ENCODE measurements around the gene MTG1.
"Not testable (repeated sequence)": the region's sequence is repeated elsewhere in the genome, so short reads cannot be mapped to it uniquely, and the experiment has no call there.

The MTG1 gene

DNA sequence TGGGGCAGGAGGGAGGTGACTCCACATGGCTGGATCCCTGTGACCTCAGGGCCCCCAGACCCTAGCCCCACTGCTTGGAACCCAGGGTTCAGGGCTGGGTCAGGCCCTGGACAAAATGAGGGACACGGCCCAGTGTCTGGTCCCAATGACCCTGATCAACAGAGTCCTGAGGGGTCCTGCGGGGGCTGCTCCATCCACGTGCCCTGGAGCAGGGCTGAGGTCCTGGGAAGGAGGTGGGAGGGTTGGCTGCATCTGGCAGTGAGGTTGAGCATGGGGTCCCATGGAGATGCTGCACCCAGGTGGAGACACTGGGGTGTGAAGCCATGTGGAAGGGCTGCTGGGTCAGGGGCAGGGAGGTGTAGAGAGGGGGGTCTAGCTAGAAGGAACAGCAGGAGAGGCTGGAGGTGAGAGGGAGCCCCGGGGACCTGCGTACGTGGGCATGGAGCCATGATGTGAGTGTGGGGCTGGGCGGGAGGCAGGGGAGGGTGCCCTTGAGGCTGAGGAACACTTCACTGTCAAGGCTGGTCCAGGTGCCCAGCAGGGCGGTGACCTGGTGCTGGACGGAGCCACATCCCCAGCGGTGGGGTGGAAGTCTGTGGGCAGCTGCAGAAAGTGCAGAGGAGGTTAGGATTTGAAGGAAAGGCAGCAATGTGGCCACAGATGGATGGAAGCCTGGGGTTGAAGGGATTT, 60.4 kb downstream of the MTG1 start:
- DNase-seq, result no peak

DNA sequence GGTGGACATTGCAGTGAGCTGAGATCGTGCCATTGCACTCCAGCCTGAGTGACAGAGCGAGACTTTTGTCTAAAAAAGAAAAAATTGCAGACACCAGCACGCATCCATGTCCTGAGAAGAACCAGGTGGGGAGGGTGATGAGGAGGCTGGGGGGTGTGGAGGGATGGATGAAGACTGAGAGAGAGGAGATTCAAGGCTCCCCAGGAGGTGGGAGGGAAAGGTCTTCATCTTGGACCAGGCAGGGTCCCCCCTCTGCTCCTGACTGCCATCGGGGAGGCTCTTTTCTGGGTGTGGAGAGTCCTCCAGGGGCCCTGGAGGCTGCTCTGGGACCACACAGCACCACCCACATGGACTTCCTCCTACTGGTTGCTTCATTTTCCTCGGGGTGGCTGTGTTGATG, 61.2 kb downstream of the MTG1 start:
- no peak for DNase-seq

DNA sequence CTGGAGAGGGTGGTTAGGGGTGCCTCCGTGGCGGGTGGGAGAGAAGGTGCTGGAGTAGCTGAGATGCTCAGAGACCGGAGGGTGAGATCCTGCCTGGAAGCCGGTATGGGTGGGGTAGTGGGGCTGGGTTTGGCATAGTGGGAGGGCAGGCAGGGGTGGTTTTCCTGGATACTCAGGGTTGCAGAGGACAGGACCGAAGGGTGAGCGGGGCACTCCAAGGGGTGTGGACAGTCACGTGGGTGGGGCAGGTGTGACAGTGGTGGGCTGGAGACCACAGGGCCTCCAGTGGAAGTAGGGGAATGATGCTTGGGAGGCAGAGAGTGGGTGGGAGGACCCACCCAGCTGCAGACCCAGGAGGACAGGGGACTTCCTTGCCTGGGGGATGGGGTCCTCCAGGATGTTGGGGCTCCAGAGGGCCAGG, 61.7 kb downstream of the MTG1 start:
- no peak for DNase-seq

DNA sequence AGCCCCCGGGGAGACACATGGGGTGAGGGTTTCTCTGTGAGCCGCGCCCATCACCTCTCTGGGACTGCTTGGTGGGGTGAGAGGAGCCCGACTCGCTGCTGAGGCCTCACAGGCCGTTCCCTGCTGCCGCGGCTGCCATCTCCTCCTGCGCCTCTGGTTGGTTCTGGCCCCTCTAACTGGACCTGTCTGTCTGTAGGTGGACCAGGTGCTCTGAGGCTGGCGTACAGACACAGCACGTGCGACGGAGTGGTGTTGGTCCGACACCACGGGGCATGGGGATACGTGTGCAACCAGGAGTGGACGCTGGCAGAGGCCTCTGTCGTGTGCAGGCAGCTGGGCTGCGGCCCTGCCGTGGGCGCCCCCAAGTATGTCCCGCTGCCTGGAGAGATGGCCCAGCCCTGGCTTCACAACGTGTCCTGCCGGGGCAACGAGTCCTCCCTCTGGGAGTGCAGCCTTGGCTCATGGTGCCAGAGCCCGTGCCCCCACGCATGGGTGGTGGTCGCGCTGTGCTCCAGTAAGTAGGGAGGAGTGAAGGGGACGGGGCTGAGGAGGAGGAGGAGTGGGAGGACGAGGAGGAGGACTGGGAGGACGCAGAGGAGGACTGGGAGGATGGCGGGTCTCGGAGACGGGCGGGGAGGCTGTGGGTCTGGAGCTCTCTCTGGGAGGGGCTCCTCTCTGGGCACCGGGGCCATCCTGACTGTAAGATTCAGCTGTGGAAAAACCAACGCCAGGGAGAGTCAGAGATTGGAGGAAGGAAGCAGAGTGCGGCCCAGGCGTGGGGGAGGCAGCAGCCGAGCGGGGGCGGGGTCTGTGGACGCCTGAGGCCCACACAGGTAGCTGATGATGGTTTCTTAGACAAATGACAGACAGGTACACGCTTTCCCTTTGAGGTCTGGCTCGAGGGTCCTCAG, 62.3 kb downstream of the MTG1 start:
- no peak for DNase-seq

DNA sequence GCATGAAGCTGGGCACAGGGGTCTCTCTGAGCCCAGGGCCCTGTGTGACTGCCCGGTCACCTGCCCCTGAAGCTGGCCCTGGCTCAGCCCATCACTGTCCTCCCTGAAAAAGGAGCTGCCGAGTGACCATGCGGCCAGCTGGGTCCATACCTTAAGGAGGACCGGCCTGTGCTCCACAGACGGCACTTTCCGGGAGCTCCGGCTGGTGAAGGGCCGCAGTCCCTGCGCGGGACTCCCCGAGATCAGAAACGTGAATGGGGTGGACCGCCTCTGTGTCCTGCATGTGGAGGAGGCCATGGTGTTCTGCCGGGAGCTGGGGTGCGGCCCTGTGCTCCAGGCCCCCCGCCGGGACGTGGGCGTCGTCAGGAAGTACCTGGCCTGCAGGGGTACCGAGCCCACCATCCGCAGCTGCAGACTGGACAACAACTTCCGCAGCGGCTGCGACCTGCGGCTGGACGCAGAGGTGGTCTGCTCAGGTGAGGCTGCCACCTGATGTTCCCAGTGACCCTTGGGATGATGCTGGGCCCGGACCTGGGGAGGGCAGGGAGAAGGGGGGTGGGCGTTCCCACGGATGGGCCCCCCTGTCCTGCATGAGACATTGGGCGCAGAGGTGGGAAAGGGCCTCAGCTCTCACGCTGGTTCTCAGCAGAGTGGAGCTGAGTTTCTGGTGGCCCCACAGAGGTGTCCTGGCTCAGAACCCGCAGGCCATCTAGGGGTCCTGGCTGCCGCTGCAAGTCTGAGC, 63.3 kb downstream of the MTG1 start:
- no peak for DNase-seq

DNA sequence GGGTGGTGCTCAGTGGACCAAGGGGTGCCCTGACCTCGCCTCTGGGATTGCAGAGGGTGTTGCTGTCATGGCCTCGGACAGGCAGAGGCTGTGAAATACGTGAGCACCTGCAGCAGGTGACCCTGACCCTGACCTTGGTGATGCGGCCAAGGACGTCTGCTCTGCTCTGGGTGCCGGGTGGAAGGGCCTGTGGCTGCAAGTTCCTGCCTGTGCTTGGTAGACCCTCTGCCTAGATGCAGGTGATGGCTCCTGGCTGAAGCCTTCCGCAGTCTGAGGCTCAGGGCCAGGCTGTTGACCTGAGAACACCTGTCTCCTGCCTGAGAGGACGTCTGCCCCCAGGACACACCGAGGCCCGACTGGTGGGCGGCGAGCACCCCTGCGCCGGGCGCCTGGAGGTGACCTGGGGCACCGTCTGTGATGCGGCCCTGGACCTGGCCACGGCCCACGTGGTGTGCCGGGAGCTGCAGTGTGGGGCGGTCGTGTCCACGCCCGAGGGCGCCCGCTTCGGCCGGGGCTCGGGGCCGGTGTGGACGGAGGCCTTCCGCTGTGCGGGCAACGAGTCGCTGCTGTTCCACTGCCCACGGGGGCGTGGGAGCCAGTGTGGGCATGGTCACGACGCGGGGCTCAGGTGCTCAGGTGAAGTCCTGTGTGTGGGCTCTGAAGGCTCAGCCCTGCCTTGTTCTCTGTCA, 64.2 kb downstream of the MTG1 start:
- DNase-seq, result no peak

DNA sequence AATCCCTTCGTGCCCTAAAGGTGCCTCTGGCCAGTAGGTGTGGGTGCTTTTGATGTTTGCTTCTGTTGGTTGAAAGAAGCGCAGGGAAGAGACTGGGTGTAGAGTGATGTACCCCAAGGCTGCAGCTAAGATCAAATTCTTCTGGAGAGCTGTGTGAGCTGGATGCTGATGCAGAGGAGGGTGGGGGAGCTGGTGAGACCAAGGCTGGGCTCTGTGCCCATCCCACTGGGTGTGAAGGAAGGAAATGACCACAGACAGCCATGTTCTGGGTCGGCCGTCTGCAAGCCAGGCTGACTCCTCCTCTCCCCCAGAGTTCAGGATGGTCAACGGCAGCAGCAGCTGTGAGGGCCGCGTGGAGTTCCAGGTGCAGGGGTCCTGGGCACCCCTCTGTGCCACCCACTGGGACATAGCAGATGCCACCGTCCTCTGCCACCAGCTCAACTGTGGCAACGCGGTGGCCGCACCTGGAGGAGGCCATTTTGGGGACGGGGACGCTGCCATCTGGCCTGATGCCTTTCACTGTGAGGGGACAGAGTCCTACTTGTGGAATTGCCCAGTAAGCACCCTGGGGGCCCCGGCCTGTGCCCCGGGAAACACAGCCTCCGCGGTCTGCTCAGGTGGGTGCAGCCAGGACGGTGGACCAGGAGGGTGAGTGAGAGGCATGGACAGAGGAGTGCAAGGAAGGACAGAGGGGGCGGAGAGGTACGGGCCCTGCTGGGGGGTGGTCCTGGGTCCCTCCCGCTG, 64.9 kb downstream of the MTG1 start:
- DNase-seq, result no peak

DNA sequence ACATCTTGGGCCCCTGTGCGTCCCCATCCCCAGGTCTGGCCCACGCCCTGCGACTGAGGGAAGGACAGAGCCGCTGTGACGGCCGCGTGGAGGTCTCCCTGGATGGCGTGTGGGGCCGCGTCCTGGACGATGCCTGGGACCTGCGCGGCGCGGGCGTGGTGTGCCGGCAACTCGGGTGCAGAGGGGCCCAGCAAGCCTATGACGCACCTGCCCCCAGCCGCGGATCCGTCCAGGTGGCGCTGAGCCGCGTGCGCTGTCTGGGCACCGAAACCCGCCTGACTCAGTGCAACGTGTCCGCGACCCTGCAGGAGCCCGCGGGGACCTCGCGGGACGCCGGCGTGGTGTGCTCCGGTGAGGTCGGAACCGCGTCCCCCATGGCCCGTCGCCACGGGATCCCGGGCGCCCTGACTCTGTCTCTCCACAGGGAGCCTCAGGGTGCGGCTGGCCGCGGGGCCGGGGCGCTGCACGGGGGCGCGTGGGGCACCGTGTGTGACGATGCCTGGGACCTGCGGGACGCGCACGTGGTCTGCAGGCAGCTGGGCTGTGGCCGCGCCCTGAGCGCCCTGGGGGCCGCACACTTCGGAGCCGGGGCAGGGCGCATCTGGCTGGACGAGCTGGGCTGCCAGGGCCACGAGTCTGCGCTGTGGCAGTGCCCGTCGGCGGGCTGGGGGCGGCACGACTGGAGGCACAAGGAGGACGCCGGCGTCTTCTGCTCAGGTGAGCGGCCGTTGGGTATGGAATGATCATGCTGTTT, 65.7 kb downstream of the MTG1 start:
- no peak for DNase-seq

DNA sequence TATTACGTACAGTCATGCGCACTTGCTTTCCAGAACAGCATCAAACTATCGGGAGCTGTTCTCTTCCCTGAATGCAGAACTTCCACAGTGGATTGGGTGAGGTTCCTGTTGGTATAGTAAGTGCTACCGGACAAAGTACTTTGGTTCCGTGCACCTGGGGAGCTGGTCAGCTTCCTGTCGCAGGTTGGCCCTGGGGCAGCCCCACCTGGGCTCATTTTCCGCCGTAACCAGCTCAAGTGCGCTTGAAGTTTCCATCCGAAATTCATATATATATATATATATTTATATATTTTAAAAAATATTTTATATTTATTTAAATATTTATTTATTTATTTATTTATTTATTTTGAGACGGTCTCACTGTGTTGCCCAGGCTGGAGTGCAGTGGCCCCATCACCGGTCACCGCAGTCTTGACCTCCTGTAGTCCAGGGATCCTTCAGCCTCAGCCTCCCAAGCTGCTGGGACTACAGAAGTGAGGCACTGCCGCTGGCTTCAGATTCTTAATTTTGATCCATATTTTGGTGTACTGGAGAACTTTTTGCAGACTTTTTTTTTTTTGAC, 66.3 kb downstream of the MTG1 start:
- DNase-seq, result no peak

DNA sequence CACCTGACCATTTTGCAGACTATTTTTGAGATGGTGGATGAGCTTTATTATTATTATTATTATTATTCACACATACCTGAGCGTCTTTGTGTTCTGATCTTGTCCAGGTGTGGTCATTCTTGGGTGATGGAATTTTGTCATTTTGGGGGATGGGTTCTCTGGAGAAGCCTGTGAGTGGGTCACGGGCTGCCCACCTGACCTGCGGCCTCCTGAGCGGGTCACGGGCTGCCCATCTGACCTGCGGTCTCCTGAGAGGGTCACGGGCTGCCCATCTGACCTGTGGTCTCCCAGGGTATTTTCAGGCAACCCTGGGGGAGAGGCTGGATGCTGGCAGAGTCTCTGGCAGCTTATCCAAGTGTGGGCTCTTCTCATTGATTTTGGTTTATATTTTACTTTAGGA, 67.1 kb downstream of the MTG1 start:
- no peak for DNase-seq

DNA sequence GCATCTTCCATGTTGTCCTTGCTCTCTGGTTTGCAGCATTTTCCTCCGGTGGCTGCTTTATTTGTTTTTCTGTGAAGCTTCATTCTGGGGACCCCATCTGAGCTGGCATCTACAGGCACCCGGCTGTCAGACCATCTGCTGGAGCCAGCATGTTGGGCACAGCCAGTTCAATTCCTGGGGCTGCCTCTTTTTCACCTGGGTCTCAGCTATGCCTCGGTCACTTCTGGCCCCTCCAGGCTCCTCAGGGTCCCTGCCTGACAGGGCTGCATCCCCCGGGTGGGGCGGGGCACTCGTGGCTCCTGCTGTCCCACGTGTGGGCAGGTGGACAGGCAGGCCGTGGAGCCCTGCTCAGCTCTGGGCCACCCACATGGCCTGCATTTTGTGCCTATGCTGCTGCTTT, 67.9 kb downstream of the MTG1 start:
- DNase-seq, result no peak

DNA sequence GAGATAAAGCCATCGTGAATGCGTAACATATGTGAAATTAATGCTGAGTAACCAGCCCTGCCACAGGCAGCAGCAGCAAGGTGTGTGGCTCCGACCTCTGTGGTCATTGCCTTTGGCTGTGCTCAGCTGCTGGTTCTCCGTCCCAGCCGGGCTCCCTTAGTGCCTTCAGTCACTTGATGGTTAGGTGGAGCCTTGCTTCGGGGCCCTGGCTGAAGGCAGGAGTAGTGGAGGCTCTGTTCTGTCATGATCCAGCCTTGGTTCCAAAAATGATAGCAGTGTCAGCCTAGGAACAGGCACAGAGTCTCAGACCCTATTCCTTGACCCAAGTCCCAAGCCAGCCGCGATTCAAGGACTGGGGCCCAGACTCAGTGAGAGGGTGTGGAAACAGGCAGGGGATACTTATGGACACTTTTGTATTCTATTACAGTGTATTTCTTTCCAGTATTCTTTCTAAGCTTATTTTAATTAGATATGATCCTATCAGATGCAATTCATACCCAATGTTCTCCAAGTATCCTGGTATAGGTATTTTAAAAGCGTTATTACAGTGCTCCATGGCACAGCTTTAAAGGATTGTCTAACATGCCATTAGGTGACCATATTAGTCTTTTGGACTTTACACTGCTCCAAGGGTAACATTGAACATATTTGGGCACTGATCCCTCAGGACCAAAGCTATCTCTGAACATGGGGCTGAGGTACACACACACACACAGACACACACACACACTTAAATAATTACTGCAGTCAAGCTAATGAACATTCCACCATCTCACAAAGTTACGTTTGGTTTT, 68.8 kb downstream of the MTG1 start:
- DNase-seq, result no peak

DNA sequence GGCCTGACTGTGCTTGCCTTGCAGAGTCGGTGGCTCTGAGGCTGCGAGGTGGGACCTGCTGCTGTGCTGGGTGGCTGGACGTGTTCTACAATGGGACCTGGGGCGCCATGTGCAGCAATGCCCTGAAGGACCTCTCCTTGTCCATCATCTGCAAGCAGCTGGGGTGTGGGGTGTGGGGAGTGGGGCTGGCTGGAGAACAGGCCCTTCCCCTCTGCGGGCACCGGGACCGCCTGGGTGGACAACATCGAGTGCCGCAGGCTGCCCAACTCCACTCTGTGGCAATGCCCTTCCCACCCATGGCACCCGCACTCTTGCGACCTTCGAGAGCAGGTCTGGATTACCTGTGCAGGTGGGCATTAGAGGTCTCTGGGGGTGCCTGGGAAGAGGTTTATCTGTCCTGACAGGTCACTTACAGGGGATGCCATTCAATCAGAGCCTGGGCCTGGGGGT, 70.7 kb downstream of the MTG1 start:
- DNase-seq, result no peak

DNA sequence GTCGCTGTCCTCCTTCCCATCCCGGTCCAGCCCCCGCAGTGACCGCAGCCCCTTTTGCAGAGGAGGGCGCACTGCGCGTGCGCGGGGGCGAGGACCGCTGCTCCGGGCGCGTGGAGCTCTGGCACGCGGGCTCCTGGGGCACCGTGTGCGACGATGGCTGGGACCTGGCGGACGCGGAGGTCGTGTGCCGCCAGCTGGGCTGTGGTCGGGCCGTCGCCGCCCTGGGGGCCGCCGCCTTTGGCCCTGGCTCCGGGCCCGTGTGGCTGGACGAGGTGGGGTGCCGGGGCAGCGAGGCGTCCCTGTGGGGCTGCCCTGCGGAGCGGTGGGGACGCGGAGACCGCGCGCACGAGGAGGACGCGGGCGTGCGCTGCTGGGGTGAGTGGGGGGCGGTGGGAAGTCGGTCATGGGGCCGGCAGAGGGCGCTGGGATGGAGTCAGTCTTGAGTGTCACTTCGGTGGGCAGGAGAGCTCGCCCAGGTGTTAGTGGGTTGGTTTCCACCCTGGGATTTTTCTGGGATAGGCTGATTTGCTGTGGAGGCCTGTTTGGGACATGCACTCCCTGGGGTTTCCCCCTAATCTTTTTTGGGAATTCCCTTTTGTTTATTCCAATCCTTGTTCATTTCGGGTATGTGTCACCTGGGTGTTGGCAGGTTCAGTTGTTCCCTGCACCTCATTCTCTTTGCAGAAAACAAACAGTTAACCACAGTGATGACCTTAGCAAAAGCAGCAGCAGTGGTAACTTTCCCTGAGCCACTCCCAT, 71.4 kb downstream of the MTG1 start:
- no peak for DNase-seq

DNA sequence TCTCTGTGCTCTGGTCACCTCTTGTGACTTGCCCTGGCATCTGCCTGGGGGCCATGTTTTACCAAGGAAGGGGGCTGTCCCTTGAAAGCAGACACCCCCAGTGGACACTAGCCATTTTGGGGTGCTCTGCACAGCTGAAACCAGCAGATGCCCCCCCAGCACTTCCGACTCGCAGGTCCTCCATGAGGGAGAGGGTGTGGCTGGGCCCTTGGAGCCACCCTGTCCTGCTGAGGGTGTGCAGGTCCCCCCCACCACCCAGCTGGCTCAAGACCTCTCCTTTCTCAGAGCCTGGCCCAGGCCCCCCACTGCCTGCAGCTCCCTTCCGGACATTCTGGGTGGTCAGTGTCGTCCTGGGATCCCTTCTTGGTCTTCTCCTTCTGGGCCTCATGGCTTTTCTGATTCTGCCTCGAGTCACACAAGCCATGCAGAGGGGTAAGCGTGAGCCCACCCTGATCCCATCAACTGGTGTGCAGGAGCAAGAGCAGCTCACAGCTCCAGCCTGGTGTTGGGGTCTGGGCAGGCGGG, 72.1 kb downstream of the MTG1 start:
- DNase-seq, result no peak

DNA sequence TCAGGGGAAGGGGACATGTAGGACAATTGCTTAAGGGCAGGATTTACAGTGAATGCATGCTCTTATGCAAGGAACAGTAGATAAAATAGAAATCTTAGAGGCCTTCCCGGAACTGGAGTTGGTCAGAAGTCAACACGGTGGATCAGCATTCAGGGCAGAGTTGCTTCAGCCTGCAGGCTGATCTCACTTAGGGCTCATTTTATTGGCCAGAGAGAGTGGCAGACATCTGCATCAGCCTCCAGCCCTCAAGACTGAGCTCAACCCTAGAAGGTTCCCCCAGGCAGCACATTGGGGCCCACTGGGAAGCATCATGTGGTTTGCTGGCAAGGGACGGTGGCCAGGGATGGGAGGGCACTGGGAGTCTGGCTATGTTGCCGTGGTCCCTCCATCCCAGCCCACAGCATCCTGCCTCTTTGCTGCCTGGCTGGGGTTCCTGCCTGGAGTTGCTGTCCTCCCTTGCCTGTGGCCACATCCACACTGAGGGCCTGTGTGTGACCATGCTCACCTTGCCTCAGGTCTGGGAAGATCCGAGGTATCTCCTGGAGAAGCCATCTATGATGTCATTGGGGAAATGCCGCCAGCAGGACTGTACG, 72.8 kb downstream of the MTG1 start:
- DNase-seq, result no peak

DNA sequence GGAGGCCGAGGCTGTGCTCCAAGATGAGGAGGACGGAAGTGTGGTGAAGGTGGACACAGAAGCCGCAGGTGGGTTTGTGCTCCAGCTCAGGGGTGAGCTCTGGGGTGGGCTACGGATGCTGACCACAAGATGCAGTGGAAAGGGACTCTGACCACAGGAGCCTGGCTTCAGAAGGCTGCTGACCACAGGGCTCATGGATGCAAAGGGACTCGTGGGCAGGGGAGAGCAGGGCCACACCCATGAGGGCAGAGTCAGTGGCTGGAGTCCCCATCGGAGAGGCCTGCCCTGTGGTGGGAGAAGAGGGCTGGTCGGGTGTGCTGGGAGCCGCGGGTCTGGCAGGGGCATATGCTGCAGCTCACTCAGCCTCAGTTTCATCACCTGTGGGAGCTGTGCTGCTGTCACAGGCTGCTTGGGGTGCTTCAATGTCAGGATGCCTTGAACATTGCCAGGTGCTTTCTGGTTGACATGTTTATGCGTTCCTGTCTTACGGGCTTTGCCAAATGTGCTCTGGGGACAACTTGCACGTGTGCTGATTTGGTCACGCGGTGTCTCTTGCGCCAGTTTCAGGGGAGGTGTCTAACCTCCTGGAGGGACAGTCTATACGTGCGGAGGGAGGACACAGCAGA, 73.4 kb downstream of the MTG1 start:
- DNase-seq, result no peak

DNA sequence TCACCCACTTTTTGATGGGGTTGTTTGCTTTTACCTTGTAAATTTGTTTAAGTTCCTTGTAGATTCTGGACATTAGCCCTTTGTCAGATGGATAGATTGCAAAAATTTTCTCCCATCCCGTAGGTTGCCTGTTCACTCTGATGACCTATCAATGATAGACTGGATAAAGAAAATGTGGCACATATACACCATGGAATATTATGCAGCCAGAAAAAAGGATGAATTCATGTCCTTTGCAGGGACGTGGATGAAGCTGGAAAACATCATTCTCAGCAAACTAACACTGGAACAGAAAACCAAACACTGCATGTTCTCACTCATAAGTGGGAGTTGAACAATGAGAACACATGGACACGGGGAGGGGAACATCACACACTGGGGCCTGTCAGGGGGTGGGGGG, 75.2 kb downstream of the MTG1 start:
- not testable (repeated sequence) for DNase-seq
